MCF 10A (cell line): ENCODE results near the gene SUGCT. TPM values are rescaled to one million over a fixed set of nuclear protein-coding genes. Genes with fewer than 3 reads are reported as not detected.

Experiments
- BruUV-seq: library from RNA; stranded (reverse); fragments of 400-500 nt; replicated peaks from 2 replicates; lab custom pipeline; 2021; lab: Mats Ljungman, UMichigan
- CTCF ChIA-PET: fragments of 300-600 bp; sonication (Branson Sonifier 250); formaldehyde crosslinking; extraction: SDS; loops from one replicate; lab custom pipeline; 2021; ENCODE audit warnings: antibody characterized with exemption, inconsistent platforms; lab: Yijun Ruan, JAX
- POLR2A ChIA-PET: fragments of 300-600, 350-650 bp; sonication (Branson Sonifier 250); formaldehyde crosslinking; extraction: SDS; loops from one replicate; lab custom pipeline; 2020; ENCODE audit warnings: antibody characterized with exemption, inconsistent platforms; lab: Yijun Ruan, JAX
- DNase-seq: peaks from one replicate; pipeline ENCODE4 v3.0.0-alpha.2; 2018; ENCODE audit not compliant: unreplicated experiment
- H3K27ac Mint-ChIP-seq: one replicate; pipeline ENCODE4 v1.8.0; 2022; ENCODE audit warnings: mild to moderate bottlenecking, low read depth, mixed read lengths; ENCODE audit not compliant: unreplicated experiment
- H3K27me3 Mint-ChIP-seq: one replicate; pipeline ENCODE4 v1.8.0; 2022; ENCODE audit warnings: mixed read lengths; ENCODE audit not compliant: insufficient read depth, unreplicated experiment
- H3K36me3 Mint-ChIP-seq: one replicate; pipeline ENCODE4 v1.8.0; 2022; ENCODE audit warnings: mild to moderate bottlenecking, moderate library complexity, mixed read lengths; ENCODE audit not compliant: insufficient read depth, unreplicated experiment
- H3K4me1 Mint-ChIP-seq: one replicate; pipeline ENCODE4 v1.8.0; 2022; ENCODE audit warnings: mixed read lengths; ENCODE audit not compliant: insufficient read depth, unreplicated experiment
- H3K4me3 Mint-ChIP-seq: one replicate; pipeline ENCODE4 v1.8.0; 2022; ENCODE audit warnings: mild to moderate bottlenecking, moderate library complexity, mixed read lengths; ENCODE audit not compliant: unreplicated experiment
- H3K9me3 Mint-ChIP-seq: one replicate; pipeline ENCODE4 v1.8.0; 2022; ENCODE audit warnings: mixed read lengths; ENCODE audit not compliant: unreplicated experiment
- intact Hi-C: fragments of 100-400 bp; cut with micrococcal nuclease; formaldehyde crosslinking; loops from 2 replicates; pipeline ENCODE4 v1.14.1; 2022
- total RNA-seq: library from RNA; stranded (reverse); gene quantifications from 2 replicates; pipeline ENCODE4 v1.2.3, GENCODE V29; 2022
- TF ChIP-seq, protein P1 (sequence below): fragments of 200-600 bp; IDR thresholded peaks from one replicate; pipeline ENCODE4 v1.8.0; 2022; ENCODE audit warnings: antibody characterized with exemption, mild to moderate bottlenecking; ENCODE audit not compliant: unreplicated experiment

Gene SUGCT
- total RNA-seq, 1 experiment from 2014 or later: 25.4 TPM

GRCh38 chr7:40483630-40484029, 348.8 kb downstream of the SUGCT start:
- H3K4me1 Mint-ChIP-seq: no peaks in the 10 kb centered on the region
- H3K4me3 Mint-ChIP-seq: no peak overlapping the region
- H3K27me3 Mint-ChIP-seq: no peaks in the 10 kb centered on the region
- POLR2A ChIA-PET: no interaction called here
- no peaks in the 10 kb centered on the region for H3K9me3 Mint-ChIP-seq
- BruUV-seq: no TSS peak
- H3K27ac Mint-ChIP-seq: no peak overlapping the region
- H3K36me3 Mint-ChIP-seq: no peaks in the 10 kb centered on the region
- peak; percentile 9 for DNase-seq
- CTCF ChIA-PET: interaction anchor here (0.6 kb wide), 2 partner anchors 63 to 369 kb away, joined by 4 read pairs; no protein-coding TSS in a partner anchor
- TF ChIP-seq, protein P1, sequence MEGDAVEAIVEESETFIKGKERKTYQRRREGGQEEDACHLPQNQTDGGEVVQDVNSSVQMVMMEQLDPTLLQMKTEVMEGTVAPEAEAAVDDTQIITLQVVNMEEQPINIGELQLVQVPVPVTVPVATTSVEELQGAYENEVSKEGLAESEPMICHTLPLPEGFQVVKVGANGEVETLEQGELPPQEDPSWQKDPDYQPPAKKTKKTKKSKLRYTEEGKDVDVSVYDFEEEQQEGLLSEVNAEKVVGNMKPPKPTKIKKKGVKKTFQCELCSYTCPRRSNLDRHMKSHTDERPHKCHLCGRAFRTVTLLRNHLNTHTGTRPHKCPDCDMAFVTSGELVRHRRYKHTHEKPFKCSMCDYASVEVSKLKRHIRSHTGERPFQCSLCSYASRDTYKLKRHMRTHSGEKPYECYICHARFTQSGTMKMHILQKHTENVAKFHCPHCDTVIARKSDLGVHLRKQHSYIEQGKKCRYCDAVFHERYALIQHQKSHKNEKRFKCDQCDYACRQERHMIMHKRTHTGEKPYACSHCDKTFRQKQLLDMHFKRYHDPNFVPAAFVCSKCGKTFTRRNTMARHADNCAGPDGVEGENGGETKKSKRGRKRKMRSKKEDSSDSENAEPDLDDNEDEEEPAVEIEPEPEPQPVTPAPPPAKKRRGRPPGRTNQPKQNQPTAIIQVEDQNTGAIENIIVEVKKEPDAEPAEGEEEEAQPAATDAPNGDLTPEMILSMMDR: no peak
- intact Hi-C loops: loop anchor here (10.0 kb wide), 1 partner anchor 149 kb away; no protein-coding TSS in a partner anchor

GRCh38 chr7:40489844-40490602, 355.2 kb downstream of the SUGCT start:
- no TSS peak for BruUV-seq
- H3K27ac Mint-ChIP-seq: no peak overlapping the region
- no peak overlapping the region for H3K4me3 Mint-ChIP-seq
- TF ChIP-seq, protein P1: no peak
- ChIA-PET POLR2A (interaction anchor here (1.0 kb wide), 1 partner anchor 11 kb away, joined by 4 read pairs; no protein-coding TSS in a partner anchor), CTCF (interaction anchor here (0.6 to 0.7 kb wide), 2 partner anchors 582 to 1207 kb away, joined by 3 read pairs; no protein-coding TSS in a partner anchor)
- no peak for DNase-seq
- intact Hi-C loops: loop anchor here (10.0 kb wide), 1 partner anchor 155 kb away; no protein-coding TSS in a partner anchor
- H3K36me3 Mint-ChIP-seq: no peaks in the 10 kb centered on the region
- no peaks in the 10 kb centered on the region for H3K9me3 Mint-ChIP-seq
- no peaks in the 10 kb centered on the region for H3K27me3 Mint-ChIP-seq
- no peaks in the 10 kb centered on the region for H3K4me1 Mint-ChIP-seq

DNA sequence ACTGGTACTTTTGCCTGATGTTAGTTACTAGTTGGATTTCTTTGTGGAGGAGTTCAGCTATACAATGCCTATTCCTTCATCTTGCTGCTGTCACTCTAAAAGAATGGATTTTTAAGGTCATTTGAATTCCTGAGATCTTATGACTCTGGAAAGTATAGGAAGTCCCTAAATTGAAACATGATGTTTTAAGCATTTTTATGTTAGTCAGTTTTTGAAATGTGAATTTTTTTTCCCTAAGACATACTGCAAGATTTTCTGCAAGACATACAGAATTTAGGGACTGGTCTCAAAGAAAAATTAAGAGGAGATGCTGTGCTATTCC, 355.8 kb downstream of the SUGCT start:
- Mint-ChIP-seq H3K27me3 (no peaks in the 10 kb centered on the region), H3K36me3 (no peaks in the 10 kb centered on the region), H3K4me1 (no peaks in the 10 kb centered on the region), H3K27ac (no peak overlapping the region), H3K4me3 (no peak overlapping the region), H3K9me3 (no peaks in the 10 kb centered on the region)
- TF ChIP-seq, protein P1: no peak
- intact Hi-C loops: no loop called here
- POLR2A ChIA-PET: no interaction called here
- no TSS peak for BruUV-seq
- no peak for DNase-seq
- CTCF ChIA-PET: interaction anchor here (0.6 to 0.7 kb wide), 2 partner anchors 581 to 1207 kb away, joined by 3 read pairs; no protein-coding TSS in a partner anchor

- Mint-ChIP-seq H3K27me3 (no peaks in the 10 kb centered on the region), H3K4me3 (no peak overlapping the region), H3K36me3 (no peaks in the 10 kb centered on the region), H3K27ac (no peak overlapping the region), H3K4me1 (no peaks in the 10 kb centered on the region), H3K9me3 (no peaks in the 10 kb centered on the region)
- BruUV-seq: no TSS peak
- TF ChIP-seq, protein P1: no peak
- ChIA-PET CTCF (no interaction called here), POLR2A (interaction anchor here (0.6 to 0.7 kb wide), 2 partner anchors 598 to 610 kb away, joined by 3 to 4 read pairs; no protein-coding TSS in a partner anchor)
- intact Hi-C loops: no loop called here
- DNase-seq: no peak
Observed at GRCh38 chr7:40492946-40493345, 358.1 kb downstream of the SUGCT start.
